H1 (cell line): ENCODE measurements around the gene GNG7.

ENCODE experiments used
- BRCA1 ChIP-seq: IDR thresholded peaks from 2 replicates; pipeline ENCODE4 v1.6.1; 2012; ENCODE audit warnings: low read depth, low read length, improper control_type of control experiment
- CTCF ChIP-seq, 3 experiments: IDR thresholded peaks; 1 replicate in 2 of 3; 2 replicates in 1 of 3; pipeline versions ENCODE4 v1.5.1 to v1.6.1; 2011; ENCODE audit warnings: low read length in 3 of 3, mild to moderate bottlenecking in 3 of 3, inconsistent platforms in 2 of 3, low read depth in 1 of 3, moderate library complexity in 1 of 3; ENCODE audit not compliant: insufficient read depth in 1 of 3; ENCODE audit errors: control extremely low read depth in 1 of 3
- FOSL1 ChIP-seq: IDR thresholded peaks from 2 replicates; pipeline ENCODE4 v1.6.1; 2011; ENCODE audit warnings: mild to moderate bottlenecking, low read depth, low read length, moderate library complexity; ENCODE audit not compliant: insufficient read depth
- GTF2F1 ChIP-seq: IDR thresholded peaks from 2 replicates; pipeline ENCODE4 v1.6.1; 2012; ENCODE audit warnings: low read depth, low read length, improper control_type of control experiment, borderline replicate concordance
- HDAC2 ChIP-seq, 2 experiments: fragments of 300-600 bp in 1 of 2; sonication (generic) in 1 of 2; IDR thresholded peaks; 2 replicates each; pipeline ENCODE4 v1.6.1; 2011 to 2012; ENCODE audit warnings: low read depth in 2 of 2, low read length in 2 of 2, mild to moderate bottlenecking in 2 of 2, moderate library complexity in 2 of 2, borderline replicate concordance in 1 of 2, inconsistent platforms in 1 of 2
- MAX ChIP-seq: IDR thresholded peaks from 2 replicates; pipeline ENCODE4 v1.6.1; 2012; ENCODE audit warnings: inconsistent platforms
- NANOG ChIP-seq: IDR thresholded peaks from 2 replicates; pipeline ENCODE4 v1.6.1; 2011; ENCODE audit warnings: low read length, low read depth, mild to moderate bottlenecking, inconsistent platforms; ENCODE audit not compliant: insufficient read depth, poor library complexity, severe bottlenecking
- POLR2A ChIP-seq, 2 experiments: IDR thresholded peaks; 1 replicate in 1 of 2; 2 replicates in 1 of 2; pipeline ENCODE4 v1.6.1; 2011; ENCODE audit warnings: low read depth in 2 of 2, low read length in 2 of 2, mild to moderate bottlenecking in 2 of 2; ENCODE audit errors: control extremely low read depth in 1 of 2
- POLR2AphosphoS5 ChIP-seq: IDR thresholded peaks from 2 replicates; pipeline ENCODE4 v1.6.1; 2011; ENCODE audit warnings: low read depth, low read length
- TCF12 ChIP-seq: IDR thresholded peaks from 2 replicates; pipeline ENCODE4 v1.6.1; 2011; ENCODE audit warnings: low read depth, mild to moderate bottlenecking, low read length

GRCh38 chr19:2733930-2734588, 31.6 kb upstream of the GNG7 start:
- TF ChIP-seq CTCF (IDR thresholded peaks at IDR 0.05; ENCODE audit: control extremely low read depth in 1 of 3, insufficient read depth in 1 of 3, low read depth in 1 of 3, low read length in 3 of 3) (no peak), BRCA1 (no peak), POLR2AphosphoS5 (no peak), TCF12 (no peak), POLR2A (IDR thresholded peaks at IDR 0.05; ENCODE audit: control extremely low read depth in 1 of 2, low read depth in 2 of 2, low read length in 2 of 2) (no peak), HDAC2 (IDR thresholded peaks at IDR 0.05; ENCODE audit: borderline replicate concordance in 1 of 2, low read depth in 2 of 2, low read length in 2 of 2) (no peak), GTF2F1 (no peak), NANOG (no peak), MAX (no peak), FOSL1 (no peak)
